Endothelial cell of hepatic sinusoid (primary cell): ENCODE results near the gene FIGNL2.
"Not testable (repeated sequence)": the region's sequence is repeated elsewhere in the genome, so short reads cannot be mapped to it uniquely, and the experiment has no call there.

ENCODE experiments used
- in situ Hi-C: cut with HindIII; loops from 2 replicates; pipeline ENCODE4 v1.10.0; 2017; ENCODE audit warnings: low sequenced_read_pairs

Gene FIGNL2

GRCh38 chr12:51837286-51837685 lies 11.2 kb downstream of the FIGNL2 start:
- in situ Hi-C loops, result no loop called here

GRCh38 chr12:51836827-51837173 lies 11.7 kb downstream of the FIGNL2 start:
- in situ Hi-C loops, result no loop called here

GRCh38 chr12:51836041-51836826 lies 12.3 kb downstream of the FIGNL2 start:
- in situ Hi-C loops, result no loop called here

- in situ Hi-C loops, result no loop called here
Observed at GRCh38 chr12:51834411-51834810, 14.1 kb downstream of the FIGNL2 start.

GRCh38 chr12:51833448-51834227 lies 14.9 kb downstream of the FIGNL2 start:
- in situ Hi-C loops, result no loop called here

GRCh38 chr12:51832354-51833107 lies 16.0 kb downstream of the FIGNL2 start:
- in situ Hi-C loops, result no loop called here

- in situ Hi-C loops, result not testable (repeated sequence)
Observed at GRCh38 chr12:51831817-51832216, 16.7 kb downstream of the FIGNL2 start.

GRCh38 chr12:51829641-51830040 lies 18.9 kb downstream of the FIGNL2 start:
- in situ Hi-C loops, result no loop called here

- in situ Hi-C loops, result no loop called here
Observed at GRCh38 chr12:51829011-51829481, 19.5 kb downstream of the FIGNL2 start.

- in situ Hi-C loops, result no loop called here
Observed at GRCh38 chr12:51827925-51828818, 20.3 kb downstream of the FIGNL2 start.

- in situ Hi-C loops, result no loop called here
Observed at GRCh38 chr12:51826881-51827280, 21.6 kb downstream of the FIGNL2 start.

GRCh38 chr12:51825216-51825615 lies 23.3 kb downstream of the FIGNL2 start:
- in situ Hi-C loops, result no loop called here

- in situ Hi-C loops, result no loop called here
Observed at GRCh38 chr12:51823875-51824565, 24.5 kb downstream of the FIGNL2 start.

GRCh38 chr12:51822956-51823355 lies 25.6 kb downstream of the FIGNL2 start:
- in situ Hi-C loops, result no loop called here

GRCh38 chr12:51822261-51822616 lies 26.3 kb downstream of the FIGNL2 start:
- in situ Hi-C loops, result no loop called here

- in situ Hi-C loops, result no loop called here
Observed at GRCh38 chr12:51821440-51822260, 26.9 kb downstream of the FIGNL2 start.

GRCh38 chr12:51820526-51821439 lies 27.7 kb downstream of the FIGNL2 start:
- in situ Hi-C loops, result no loop called here
